CD14-positive monocyte (primary cell): Measurements from ENCODE around the gene UBAP2. TPM values are rescaled to one million over a fixed set of nuclear protein-coding genes. Genes with fewer than 3 reads are reported as not detected.

Experiments used
- DNase-seq, 3 donors: peaks; one replicate each; pipeline ENCODE4 v3.0.0-alpha.2; 2011 to 2022
- H2AFZ ChIP-seq: 2 replicates; pipeline ENCODE4 v1.6.0; 2012; ENCODE audit warnings: mild to moderate bottlenecking, low read depth, low read length, inconsistent platforms; ENCODE audit not compliant: insufficient read depth, poor library complexity, severe bottlenecking
- H3K27ac ChIP-seq, 2 donors: 1 replicate in 1 of 2; 2 replicates in 1 of 2; pipeline ENCODE4 v1.5.1; 2012 to 2013; ENCODE audit warnings: low read length in 2 of 2, control low read depth in 1 of 2, inconsistent platforms in 1 of 2, low read depth in 1 of 2, mild to moderate bottlenecking in 1 of 2
- H3K27me3 ChIP-seq, 2 donors: one replicate each; pipeline versions ENCODE4 v1.6.0 to v1.6.1; 2011 to 2013; ENCODE audit warnings: low read length in 2 of 2; ENCODE audit not compliant: control insufficient read depth in 2 of 2, insufficient read depth in 2 of 2
- H3K36me3 ChIP-seq, 2 donors: replicated peaks in 1 of 2; 1 replicate in 1 of 2; 2 replicates in 1 of 2; pipeline versions ENCODE4 v1.5.1 to v1.6.1; 2012 to 2013; ENCODE audit warnings: low read length in 2 of 2, control low read depth in 1 of 2, inconsistent platforms in 1 of 2, mild to moderate bottlenecking in 1 of 2; ENCODE audit not compliant: insufficient read depth in 2 of 2, control insufficient read depth in 1 of 2
- H3K4me1 ChIP-seq, 2 donors: 1 replicate in 1 of 2; 2 replicates in 1 of 2; pipeline versions ENCODE4 v1.5.1 to v1.6.1; 2012 to 2013; ENCODE audit warnings: low read length in 2 of 2, control low read depth in 1 of 2, inconsistent platforms in 1 of 2, mild to moderate bottlenecking in 1 of 2, moderate library complexity in 1 of 2; ENCODE audit not compliant: insufficient read depth in 2 of 2, control insufficient read depth in 1 of 2
- H3K4me2 ChIP-seq: replicated peaks from 2 replicates; pipeline ENCODE3; 2012; ENCODE audit warnings: low read length, moderate library complexity, mild to moderate bottlenecking; ENCODE audit not compliant: poor library complexity, severe bottlenecking; ENCODE audit errors: extremely low read depth
- H3K4me3 ChIP-seq, 3 experiments: fragments of 200-600 bp in 1 of 3; sonication (generic) in 1 of 3; replicated peaks in 1 of 3; 1 replicate in 2 of 3; 2 replicates in 1 of 3; pipeline ENCODE4 v1.5.1; 2011 to 2013; ENCODE audit warnings: low read length in 3 of 3, mild to moderate bottlenecking in 3 of 3, control low read depth in 2 of 3, low read depth in 2 of 3, inconsistent platforms in 1 of 3, moderate library complexity in 1 of 3
- H3K79me2 ChIP-seq: 2 replicates; pipeline ENCODE4 v1.6.0; 2012; ENCODE audit warnings: mild to moderate bottlenecking, control low read depth, inconsistent platforms, low read length, moderate library complexity; ENCODE audit not compliant: insufficient read depth
- H3K9ac ChIP-seq: 2 replicates; pipeline ENCODE4 v1.6.0; 2017; ENCODE audit warnings: low read length, mild to moderate bottlenecking; ENCODE audit not compliant: insufficient read depth, poor library complexity, severe bottlenecking
- H3K9me3 ChIP-seq, 2 donors: replicated peaks in 1 of 2; 1 replicate in 1 of 2; 2 replicates in 1 of 2; pipeline versions ENCODE4 v1.5.1 to v1.6.1; 2012 to 2013; ENCODE audit warnings: low read length in 2 of 2, control low read depth in 1 of 2; ENCODE audit not compliant: control insufficient read depth in 1 of 2, insufficient read depth in 1 of 2
- H4K20me1 ChIP-seq: 2 replicates; pipeline ENCODE4 v1.6.0; 2012; ENCODE audit warnings: mild to moderate bottlenecking, low read length, control low read depth, moderate library complexity; ENCODE audit not compliant: insufficient read depth
- H3K27ac Mint-ChIP-seq, 7 donors: one replicate each; pipeline ENCODE4 v1.8.0; 2020; ENCODE audit warnings: mild to moderate bottlenecking in 7 of 7, mixed read lengths in 7 of 7, moderate library complexity in 6 of 7, inconsistent platforms in 2 of 7
- H3K27me3 Mint-ChIP-seq, 3 donors: one replicate each; pipeline ENCODE4 v1.8.0; 2021 to 2022; ENCODE audit warnings: low read depth in 3 of 3, mild to moderate bottlenecking in 3 of 3, mixed read lengths in 3 of 3, moderate library complexity in 3 of 3, inconsistent platforms in 1 of 3
- H3K36me3 Mint-ChIP-seq, 2 donors: one replicate each; pipeline ENCODE4 v1.8.0; 2020; ENCODE audit warnings: mixed read lengths in 2 of 2, inconsistent platforms in 1 of 2, mild to moderate bottlenecking in 1 of 2
- H3K4me1 Mint-ChIP-seq: one replicate; pipeline ENCODE4 v1.8.0; 2020; ENCODE audit warnings: mild to moderate bottlenecking, mixed read lengths
- H3K4me3 Mint-ChIP-seq, 2 donors: one replicate each; pipeline ENCODE4 v1.8.0; 2020; ENCODE audit warnings: mild to moderate bottlenecking in 2 of 2, mixed read lengths in 2 of 2, moderate library complexity in 1 of 2
- H3K9me3 Mint-ChIP-seq, 7 donors: one replicate each; pipeline ENCODE4 v1.8.0; 2020 to 2022; ENCODE audit warnings: mixed read lengths in 7 of 7, mild to moderate bottlenecking in 6 of 7, moderate library complexity in 6 of 7, inconsistent platforms in 2 of 7
- WGBS: methylation state at CpG from one replicate; pipeline ENCODE4 v1.1.5; 2013; ENCODE audit warnings: missing lambda C conversion rate; ENCODE audit not compliant: insufficient coverage; 5-methylcytosine and 5-hydroxymethylcytosine counted together
- intact Hi-C, 2 donors: fragments of 100-400 bp; cut with micrococcal nuclease; formaldehyde crosslinking; loops; one replicate each; pipeline versions ENCODE4 v1.15.0 to v1.15.1; 2023
- polyA plus RNA-seq, 3 donors: library from polyadenylated mRNA; depleted of rRNA in 1 of 3; unstranded in 2 of 3; stranded (reverse) in 1 of 3; fragments of 300-500 nt in 2 of 3; fragments of >200 nt in 1 of 3; fragmentation: Illumina TruSeq in 2 of 3; gene quantifications; 1 replicate in 2 of 3; 2 replicates in 1 of 3; pipeline ENCODE4 v1.2.3, GENCODE V29; 2012 to 2021
- TF ChIP-seq, protein P1 (sequence below): fragments of 200-600 bp; IDR thresholded peaks from one replicate; pipeline ENCODE4 v1.8.0; 2022; ENCODE audit warnings: antibody characterized with exemption, mild to moderate bottlenecking

The UBAP2 gene
- polyA plus RNA-seq, 3 donors = 4.3 to 13.0 (median 5.7) TPM

DNA sequence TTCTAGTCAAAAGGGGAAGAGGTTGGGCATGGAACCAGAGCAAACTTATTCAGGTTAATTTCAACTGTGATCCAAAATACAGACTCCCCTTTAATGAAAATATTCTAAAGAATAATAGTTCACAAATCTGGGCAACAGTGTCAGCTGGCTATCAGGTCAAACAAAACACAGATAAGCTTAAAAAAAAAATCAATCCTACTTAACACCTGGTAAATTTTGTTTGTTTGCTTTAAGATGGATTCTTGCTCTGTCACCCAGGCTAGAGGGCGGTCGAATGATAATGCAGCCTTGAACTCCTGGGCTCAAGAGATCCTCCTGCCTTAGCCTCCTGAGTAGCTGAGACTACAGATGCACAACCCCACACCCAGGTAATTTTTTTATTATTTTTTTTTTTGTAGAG is 89.0 kb downstream of the UBAP2 start:
- Histone ChIP-seq H3K4me2 (no peak overlapping the region), H3K9ac (no peak overlapping the region), H4K20me1 (no peaks in the 10 kb centered on the region), H3K9me3 (no peaks in the 10 kb centered on the region), H2AFZ (no peak overlapping the region), H3K27ac (no peak overlapping the region), H3K4me3 (no peak overlapping the region), H3K79me2 (no peaks in the 10 kb centered on the region), H3K27me3 (no peaks in the 10 kb centered on the region), H3K4me1 (no peaks in the 10 kb centered on the region), H3K36me3 (peaks cover 22 to 72% of the 10 kb centered on the region in 2 donors)
- Mint-ChIP-seq H3K27me3 (no peaks in the 10 kb centered on the region), H3K4me3 (no peak overlapping the region), H3K9me3 (no peaks in the 10 kb centered on the region), H3K36me3 (peaks cover 48 to 51% of the 10 kb centered on the region in 2 donors), H3K4me1 (no peaks in the 10 kb centered on the region), H3K27ac (no peak overlapping the region)
- intact Hi-C loops = no loop called here
- WGBS = no CpG with 5 or more reads among the region's 2 CpGs
- TF ChIP-seq, protein P1, sequence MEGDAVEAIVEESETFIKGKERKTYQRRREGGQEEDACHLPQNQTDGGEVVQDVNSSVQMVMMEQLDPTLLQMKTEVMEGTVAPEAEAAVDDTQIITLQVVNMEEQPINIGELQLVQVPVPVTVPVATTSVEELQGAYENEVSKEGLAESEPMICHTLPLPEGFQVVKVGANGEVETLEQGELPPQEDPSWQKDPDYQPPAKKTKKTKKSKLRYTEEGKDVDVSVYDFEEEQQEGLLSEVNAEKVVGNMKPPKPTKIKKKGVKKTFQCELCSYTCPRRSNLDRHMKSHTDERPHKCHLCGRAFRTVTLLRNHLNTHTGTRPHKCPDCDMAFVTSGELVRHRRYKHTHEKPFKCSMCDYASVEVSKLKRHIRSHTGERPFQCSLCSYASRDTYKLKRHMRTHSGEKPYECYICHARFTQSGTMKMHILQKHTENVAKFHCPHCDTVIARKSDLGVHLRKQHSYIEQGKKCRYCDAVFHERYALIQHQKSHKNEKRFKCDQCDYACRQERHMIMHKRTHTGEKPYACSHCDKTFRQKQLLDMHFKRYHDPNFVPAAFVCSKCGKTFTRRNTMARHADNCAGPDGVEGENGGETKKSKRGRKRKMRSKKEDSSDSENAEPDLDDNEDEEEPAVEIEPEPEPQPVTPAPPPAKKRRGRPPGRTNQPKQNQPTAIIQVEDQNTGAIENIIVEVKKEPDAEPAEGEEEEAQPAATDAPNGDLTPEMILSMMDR = no peak
- DNase-seq = no peak

DNA sequence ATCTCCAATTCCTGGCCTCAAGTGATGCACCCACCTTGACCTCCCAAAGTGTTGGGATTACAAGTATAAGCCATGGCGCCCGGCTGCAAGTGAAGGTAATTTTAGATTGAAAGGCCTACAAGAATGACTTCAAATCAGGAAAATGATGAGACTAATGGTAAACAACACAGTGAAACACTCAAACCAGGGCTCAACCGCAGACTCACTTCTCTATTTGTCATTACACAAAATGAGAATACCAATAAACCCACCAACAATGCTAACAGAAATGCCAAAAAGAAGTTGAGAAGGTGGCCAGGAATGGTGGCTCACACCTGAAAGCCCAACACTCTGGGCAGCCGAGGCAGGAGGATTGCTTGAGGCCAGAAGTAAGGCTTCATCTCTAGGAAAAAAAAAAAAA is 92.1 kb downstream of the UBAP2 start:
- H3K4me3 Mint-ChIP-seq = no peak overlapping the region

More for the DNA sequence above, 92.1 kb downstream of the UBAP2 start:
- Mint-ChIP-seq H3K27ac (no peak overlapping the region), H3K36me3 (peaks cover 50 to 61% of the 10 kb centered on the region in 2 donors), H3K4me1 (peaks cover 9% of the 10 kb centered on the region), H3K9me3 (no peaks in the 10 kb centered on the region), H3K27me3 (no peaks in the 10 kb centered on the region)
- no peak overlapping the region for H3K4me3 ChIP-seq
- no peaks in the 10 kb centered on the region for H4K20me1 ChIP-seq
- no peak overlapping the region for H3K4me2 ChIP-seq
- H3K9me3 ChIP-seq = no peaks in the 10 kb centered on the region
- H3K9ac ChIP-seq = no peak overlapping the region
- H3K27me3 ChIP-seq = no peaks in the 10 kb centered on the region
- no peak overlapping the region for H2AFZ ChIP-seq
- H3K27ac ChIP-seq = no peak overlapping the region
- intact Hi-C loops = no loop called here
- WGBS = 100% methylated on average over 1 of the region's 4 CpGs
- H3K36me3 ChIP-seq = peaks cover 30 to 78% of the 10 kb centered on the region in 2 donors
- TF ChIP-seq, protein P1 = no peak
- DNase-seq = no peak
- peaks cover 0 to 3% of the 10 kb centered on the region in 2 donors for H3K4me1 ChIP-seq
- H3K79me2 ChIP-seq = no peaks in the 10 kb centered on the region
